Large intestine (tissue), 3 donors: ENCODE results near the gene ECEL1. TPM values are rescaled to one million over a fixed set of nuclear protein-coding genes. Genes with fewer than 3 reads are reported as not detected.

Experiments
- DNase-seq, 2 donors: peaks; one replicate each; pipeline versions ENCODE4 v3.0.0 to v3.0.0-alpha.2; 2013
- H3K27ac ChIP-seq: one replicate; pipeline ENCODE4 v1.5.1; 2013; ENCODE audit warnings: low read length
- H3K27me3 ChIP-seq: 2 replicates; pipeline ENCODE4 v1.6.1; 2013; ENCODE audit warnings: low read length; ENCODE audit not compliant: control insufficient read depth, insufficient read depth
- H3K36me3 ChIP-seq: 2 replicates; pipeline ENCODE4 v1.6.1; 2013; ENCODE audit warnings: low read length; ENCODE audit not compliant: control insufficient read depth, insufficient read depth
- H3K4me1 ChIP-seq: one replicate; pipeline ENCODE4 v1.6.1; 2013; ENCODE audit warnings: low read length; ENCODE audit not compliant: control insufficient read depth, insufficient read depth
- H3K4me3 ChIP-seq: one replicate; pipeline ENCODE4 v1.5.1; 2013; ENCODE audit warnings: low read length
- H3K9me3 ChIP-seq: one replicate; pipeline ENCODE4 v1.6.1; 2013; ENCODE audit warnings: mild to moderate bottlenecking, low read depth, low read length, moderate library complexity; ENCODE audit not compliant: control insufficient read depth
- WGBS: methylation state at CpG from one replicate; pipeline ENCODE4 v1.1.5; 2013; ENCODE audit warnings: low lambda C conversion rate; ENCODE audit not compliant: insufficient coverage; 5-methylcytosine and 5-hydroxymethylcytosine counted together
- polyA plus RNA-seq: library from polyadenylated mRNA; unstranded; fragments of 120-200 nt; gene quantifications from one replicate; pipeline ENCODE4 v1.2.1, GENCODE V29; 2013

The ECEL1 gene
- polyA plus RNA-seq, 1 donor, result 1.1 TPM

DNA sequence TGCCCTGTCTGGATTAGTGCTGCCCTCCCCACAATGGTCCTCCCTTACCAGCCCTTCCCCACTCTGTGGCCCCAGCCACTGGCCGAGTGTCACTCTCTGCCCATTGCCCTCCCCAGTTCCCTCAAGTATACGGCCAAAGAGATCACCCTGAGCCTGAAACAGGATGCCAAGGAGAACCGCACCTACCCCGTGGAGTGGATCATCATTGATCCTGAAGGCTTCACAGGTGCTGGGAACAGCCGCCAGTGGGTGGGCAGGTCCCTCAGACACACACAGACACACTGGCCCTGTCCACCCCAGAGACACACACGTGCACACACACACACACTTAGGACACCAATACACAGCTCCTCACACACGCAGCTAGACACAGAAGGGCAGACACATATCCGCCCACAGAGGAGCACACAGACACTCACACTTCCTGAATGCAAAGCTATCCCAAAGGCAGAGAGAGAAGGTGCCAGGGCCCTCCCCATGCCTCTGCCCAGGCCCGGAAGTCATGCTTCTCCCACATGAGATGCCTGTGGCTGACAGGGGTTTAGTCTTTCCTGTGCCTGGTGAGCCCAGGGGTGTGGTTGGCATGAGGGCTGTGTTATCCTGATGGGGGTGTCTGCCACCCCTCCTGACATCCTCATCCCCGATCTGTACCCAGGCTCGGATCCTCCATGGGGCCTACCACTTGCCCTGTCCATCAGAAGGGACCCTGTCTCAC lies 41.3 kb upstream of the ECEL1 start:
- H3K4me1 ChIP-seq, result no peaks in the 10 kb centered on the region
- no CpG with 5 or more reads among the region's 11 CpGs for WGBS
- H3K9me3 ChIP-seq, result peaks cover 4% of the 10 kb centered on the region
- H3K27me3 ChIP-seq, result peaks cover 25% of the 10 kb centered on the region
- no peaks in the 10 kb centered on the region for H3K36me3 ChIP-seq
- no peak for DNase-seq
- no peak overlapping the region for H3K4me3 ChIP-seq
- no peak overlapping the region for H3K27ac ChIP-seq

DNA sequence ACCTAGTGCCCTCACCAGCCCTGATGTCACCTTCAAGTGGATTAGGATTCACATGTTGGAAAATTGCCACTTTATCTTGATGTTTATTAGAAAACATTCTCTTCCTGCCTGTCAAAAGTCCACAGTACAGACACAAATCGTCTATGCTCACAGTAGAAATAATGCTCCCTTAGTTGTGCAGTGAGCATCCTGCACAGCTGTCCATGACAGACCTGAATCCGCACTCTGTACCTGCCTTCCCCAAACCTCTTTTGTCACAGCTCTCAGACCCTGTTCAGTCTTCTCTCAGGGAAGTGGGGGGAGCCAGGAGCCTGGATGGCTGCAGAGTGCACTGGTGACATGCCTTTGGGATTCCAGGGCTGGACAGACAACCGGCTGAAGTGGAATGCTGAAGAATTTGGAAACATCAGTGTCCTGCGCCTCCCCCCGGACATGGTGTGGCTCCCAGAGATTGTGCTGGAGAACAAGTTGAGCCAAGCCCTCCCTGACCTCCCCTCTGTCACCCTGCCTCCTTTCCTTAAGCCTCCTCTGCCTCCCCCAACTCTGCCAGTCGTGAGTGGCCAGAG lies 40.4 kb upstream of the ECEL1 start:
- no peaks in the 10 kb centered on the region for H3K36me3 ChIP-seq
- no CpG with 5 or more reads among the region's 6 CpGs for WGBS
- no peak overlapping the region for H3K4me3 ChIP-seq
- H3K4me1 ChIP-seq, result peaks cover 5% of the 10 kb centered on the region
- no peak overlapping the region for H3K27ac ChIP-seq
- peaks cover 34% of the 10 kb centered on the region for H3K27me3 ChIP-seq
- H3K9me3 ChIP-seq, result peaks cover 6% of the 10 kb centered on the region
- DNase-seq, result no peak

DNA sequence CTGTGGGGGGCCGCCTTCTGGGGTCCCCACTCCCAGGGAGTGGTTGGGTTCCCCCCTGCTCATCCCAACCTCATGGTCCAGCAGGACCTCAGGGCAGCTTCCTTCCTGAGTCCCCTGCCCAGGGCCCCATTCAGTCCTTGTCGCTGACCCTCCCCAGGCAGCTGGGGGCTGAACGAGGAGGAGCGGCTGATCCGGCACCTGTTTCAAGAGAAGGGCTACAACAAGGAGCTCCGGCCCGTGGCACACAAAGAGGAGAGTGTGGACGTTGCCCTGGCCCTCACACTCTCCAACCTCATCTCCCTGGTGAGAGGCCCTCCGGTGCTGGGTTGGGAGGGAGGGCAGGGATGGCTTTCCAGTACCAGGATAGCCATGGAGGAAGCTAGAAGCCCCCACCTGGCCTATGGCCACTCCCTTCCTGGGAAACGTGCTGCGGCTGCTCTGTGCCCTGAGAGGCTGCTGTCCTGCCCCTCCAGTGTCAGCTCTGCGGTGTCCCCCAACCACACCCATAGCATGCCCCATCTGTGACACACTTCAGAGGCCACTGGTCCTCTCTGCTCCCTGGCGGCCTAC lies 38.8 kb upstream of the ECEL1 start:
- H3K9me3 ChIP-seq, result peaks cover 12% of the 10 kb centered on the region
- peaks cover 46% of the 10 kb centered on the region for H3K27me3 ChIP-seq
- no peak overlapping the region for H3K27ac ChIP-seq
- no CpG with 5 or more reads among the region's 13 CpGs for WGBS
- peaks cover 5% of the 10 kb centered on the region for H3K4me1 ChIP-seq
- H3K4me3 ChIP-seq, result no peak overlapping the region
- DNase-seq, result no peak
- no peaks in the 10 kb centered on the region for H3K36me3 ChIP-seq

DNA sequence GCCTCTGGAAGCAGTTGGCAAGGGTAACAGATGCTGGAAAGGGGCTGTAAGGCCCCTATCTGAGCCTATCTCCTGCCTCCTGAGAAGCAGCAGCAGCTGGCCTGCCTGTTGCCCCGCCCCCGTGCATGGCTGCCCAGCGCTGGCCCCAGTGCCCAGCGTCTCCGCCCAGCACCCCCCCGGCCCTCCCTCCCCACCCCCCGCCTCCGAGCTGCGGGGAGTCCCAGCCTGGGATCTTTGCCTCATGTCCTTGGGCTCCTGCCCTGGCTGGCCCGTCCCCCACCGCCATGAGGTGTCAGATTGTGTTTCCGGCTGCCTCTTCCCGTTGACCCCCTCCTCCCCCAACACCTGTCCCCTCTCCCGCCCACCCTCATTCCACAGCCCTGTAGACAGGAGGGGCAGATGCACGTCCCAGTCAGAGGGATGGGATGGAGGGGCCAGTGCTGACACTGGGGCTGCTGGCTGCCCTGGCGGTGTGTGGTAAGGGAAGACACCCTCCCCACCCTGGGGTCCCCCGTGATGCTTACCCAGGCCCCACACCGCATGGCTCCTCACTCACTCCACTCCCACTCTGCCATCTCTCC lies 38.2 kb upstream of the ECEL1 start, which contains the start of gene CHRND:
TSS of gene CHRND (plus strand) at position 370 of the 581 bp plus-strand sequence. CDS start at position 426, 56 bp downstream.
- peaks cover 51% of the 10 kb centered on the region for H3K27me3 ChIP-seq
- peaks cover 5% of the 10 kb centered on the region for H3K4me1 ChIP-seq
- DNase-seq, result no peak

DNA sequence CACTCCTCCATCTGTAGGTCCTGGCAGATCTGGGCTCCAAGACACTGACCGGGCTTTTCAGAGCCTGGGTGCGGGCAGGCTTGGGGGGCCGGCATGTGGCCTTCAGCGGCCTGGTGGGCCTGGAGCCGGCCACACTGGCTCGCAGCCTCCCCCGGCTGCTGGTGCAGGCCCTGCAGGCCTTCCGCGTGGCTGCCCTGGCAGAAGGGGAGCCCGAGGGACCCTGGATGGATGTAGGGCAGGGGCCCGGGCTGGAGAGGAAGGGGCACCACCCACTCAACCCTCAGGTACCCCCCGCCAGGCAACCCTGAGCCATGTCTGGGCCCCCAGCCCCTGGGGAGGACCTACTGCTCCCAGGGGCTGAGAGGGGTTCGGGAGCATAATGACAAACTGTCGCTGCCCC lies 37.6 kb upstream of the ECEL1 start:
- Histone ChIP-seq H3K27ac (no peak overlapping the region), H3K4me1 (peaks cover 5% of the 10 kb centered on the region), H3K4me3 (no peak overlapping the region), H3K36me3 (no peaks in the 10 kb centered on the region), H3K27me3 (peaks cover 54% of the 10 kb centered on the region), H3K9me3 (peaks cover 12% of the 10 kb centered on the region)
- no CpG with 5 or more reads among the region's 14 CpGs for WGBS
- no peak for DNase-seq

More for the DNA sequence above, 38.2 kb upstream of the ECEL1 start, which contains the start of gene CHRND:
- Histone ChIP-seq H3K27ac (no peak within 1 kb of the TSS), H3K9me3 (peaks cover 12% of the 10 kb centered on the region), H3K36me3 (no peaks in the 10 kb centered on the region), H3K4me3 (no peak within 1 kb of the TSS)
- no CpG with 5 or more reads among the region's 18 CpGs for WGBS

DNA sequence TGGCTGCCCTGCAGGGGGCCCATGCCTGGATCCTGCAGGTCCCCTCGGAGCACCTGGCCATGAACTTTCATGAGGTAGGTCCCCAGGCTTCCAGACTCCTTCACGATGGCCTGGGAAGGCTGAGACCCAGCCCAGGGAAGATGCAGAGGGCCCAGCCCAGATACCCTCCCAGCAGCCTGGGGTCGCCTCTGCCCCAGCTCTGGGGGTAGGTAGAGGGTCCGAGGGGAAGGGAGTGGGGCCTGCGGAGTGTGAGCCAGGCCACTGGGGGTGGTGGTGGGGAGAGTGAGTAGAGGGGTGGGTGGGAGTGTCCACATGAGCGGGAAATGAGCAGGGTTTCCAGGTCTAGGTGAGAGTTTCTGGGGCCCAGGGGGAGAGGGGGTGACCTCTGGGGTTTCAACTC lies 37.1 kb upstream of the ECEL1 start:
- no CpG with 5 or more reads among the region's 6 CpGs for WGBS
- Histone ChIP-seq H3K4me3 (no peak overlapping the region), H3K27ac (no peak overlapping the region), H3K27me3 (peaks cover 54% of the 10 kb centered on the region), H3K9me3 (peaks cover 12% of the 10 kb centered on the region), H3K36me3 (no peaks in the 10 kb centered on the region), H3K4me1 (peaks cover 5% of the 10 kb centered on the region)
- DNase-seq, result no peak

DNA sequence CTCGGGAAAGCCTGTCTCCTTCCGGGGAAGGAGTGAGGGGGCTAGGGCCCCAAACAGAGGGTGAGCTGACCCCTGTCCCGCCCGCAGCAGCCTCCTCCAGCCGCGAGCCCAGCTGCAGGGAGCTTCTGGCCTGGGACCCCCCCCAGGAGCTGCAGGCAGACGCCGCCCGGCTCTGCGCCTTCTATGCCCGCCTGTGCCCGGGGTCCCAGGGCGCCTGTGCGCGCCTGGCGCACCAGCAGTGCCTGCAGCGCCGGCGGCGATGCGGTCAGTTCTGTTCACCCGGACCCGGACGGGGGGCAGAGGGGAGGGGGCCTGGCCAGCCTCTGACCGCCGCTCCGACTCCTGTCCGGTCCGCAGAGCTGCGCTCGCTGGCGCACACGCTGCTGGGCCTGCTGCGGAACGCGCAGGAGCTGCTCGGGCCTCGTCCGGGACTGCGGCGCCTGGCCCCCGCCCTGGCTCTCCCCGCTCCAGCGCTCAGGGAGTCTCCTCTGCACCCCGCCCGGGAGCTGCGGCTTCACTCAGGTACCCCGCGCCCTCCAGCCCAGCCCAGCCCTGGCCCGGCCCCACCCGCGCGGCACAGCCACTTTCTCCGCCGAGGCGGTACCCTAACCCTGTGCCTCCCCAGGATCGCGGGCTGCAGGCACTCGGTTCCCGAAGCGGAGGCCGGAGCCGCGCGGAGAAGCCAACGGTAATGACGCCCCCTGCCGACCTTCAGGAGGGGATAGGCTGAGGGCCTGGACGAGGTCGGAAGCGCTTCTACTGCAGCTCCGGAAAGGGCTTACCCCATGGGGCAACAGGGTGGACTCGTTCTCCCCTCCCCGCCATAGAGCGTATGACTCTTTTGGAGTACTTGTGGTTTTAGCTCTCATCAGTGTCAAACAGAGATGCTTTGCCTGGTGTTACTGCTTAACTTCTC lies 36.3 kb upstream of the ECEL1 start:
- Histone ChIP-seq H3K4me3 (no peak overlapping the region), H3K27me3 (peaks cover 54% of the 10 kb centered on the region), H3K27ac (no peak overlapping the region), H3K4me1 (peaks cover 5% of the 10 kb centered on the region), H3K9me3 (peaks cover 12% of the 10 kb centered on the region), H3K36me3 (no peaks in the 10 kb centered on the region)
- peak in 1 of 2 donors; percentile 51 for DNase-seq
- WGBS, result no CpG with 5 or more reads among the region's 75 CpGs

DNA sequence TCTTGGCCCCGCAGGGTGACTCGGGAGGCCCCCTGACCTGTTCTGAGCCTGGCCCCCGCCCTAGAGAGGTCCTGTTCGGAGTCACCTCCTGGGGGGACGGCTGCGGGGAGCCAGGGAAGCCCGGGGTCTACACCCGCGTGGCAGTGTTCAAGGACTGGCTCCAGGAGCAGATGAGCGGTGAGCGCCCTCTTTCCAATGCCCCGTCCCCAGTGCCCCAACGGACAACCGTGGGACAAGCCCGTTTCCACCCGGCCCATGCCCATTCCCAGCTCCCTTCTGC lies 35.7 kb upstream of the ECEL1 start:
- no peak for DNase-seq
- peaks cover 54% of the 10 kb centered on the region for H3K27me3 ChIP-seq
- H3K9me3 ChIP-seq, result peaks cover 12% of the 10 kb centered on the region
- H3K4me1 ChIP-seq, result peaks cover 5% of the 10 kb centered on the region
- H3K36me3 ChIP-seq, result no peaks in the 10 kb centered on the region
- WGBS, result no CpG with 5 or more reads among the region's 16 CpGs
- no peak overlapping the region for H3K27ac ChIP-seq
- no peak overlapping the region for H3K4me3 ChIP-seq

DNA sequence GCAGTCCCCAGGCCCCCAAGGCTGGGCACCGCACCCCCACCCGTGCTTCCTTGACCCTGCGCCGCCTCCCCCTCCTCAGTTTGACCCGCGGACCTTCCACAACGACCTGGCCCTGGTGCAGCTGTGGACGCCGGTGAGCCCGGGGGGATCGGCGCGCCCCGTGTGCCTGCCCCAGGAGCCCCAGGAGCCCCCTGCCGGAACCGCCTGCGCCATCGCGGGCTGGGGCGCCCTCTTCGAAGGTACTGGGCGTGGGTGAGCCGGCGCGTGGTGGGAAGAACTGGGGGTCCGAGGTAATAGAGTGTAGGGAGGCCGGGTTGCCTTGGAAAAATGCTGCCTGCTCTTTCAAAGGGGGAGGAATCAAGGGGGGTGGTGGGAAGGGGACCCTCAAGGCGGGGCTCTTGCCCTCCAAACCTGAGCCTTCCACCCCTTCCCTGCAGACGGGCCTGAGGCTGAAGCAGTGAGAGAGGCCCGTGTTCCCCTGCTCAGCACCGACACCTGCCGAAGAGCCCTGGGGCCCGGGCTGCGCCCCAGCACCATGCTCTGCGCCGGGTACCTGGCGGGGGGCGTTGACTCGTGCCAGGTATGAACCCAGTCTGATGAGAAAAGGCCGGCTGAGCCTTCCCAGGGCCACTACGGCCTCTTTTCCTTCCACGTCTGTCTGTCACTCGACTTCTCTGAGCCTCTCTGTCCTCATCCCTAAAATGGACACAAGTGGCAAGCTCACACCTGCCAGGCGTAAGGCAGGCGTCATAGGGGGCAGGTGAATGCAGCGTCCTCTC lies 35.2 kb upstream of the ECEL1 start:
- no peak for DNase-seq
- Histone ChIP-seq H3K9me3 (peaks cover 12% of the 10 kb centered on the region), H3K36me3 (no peaks in the 10 kb centered on the region), H3K27ac (no peak overlapping the region), H3K27me3 (peaks cover 51% of the 10 kb centered on the region), H3K4me1 (peaks cover 5% of the 10 kb centered on the region), H3K4me3 (no peak overlapping the region)
- WGBS, result no CpG with 5 or more reads among the region's 46 CpGs
